ENCODE measurements around the gene ACSS3. TPM values are rescaled to one million over a fixed set of nuclear protein-coding genes. Genes with fewer than 3 reads are reported as not detected.

The ACSS3 gene
- total and polyA plus RNA-seq, 2 donors = 1.2 to 2.0 TPM

DNA sequence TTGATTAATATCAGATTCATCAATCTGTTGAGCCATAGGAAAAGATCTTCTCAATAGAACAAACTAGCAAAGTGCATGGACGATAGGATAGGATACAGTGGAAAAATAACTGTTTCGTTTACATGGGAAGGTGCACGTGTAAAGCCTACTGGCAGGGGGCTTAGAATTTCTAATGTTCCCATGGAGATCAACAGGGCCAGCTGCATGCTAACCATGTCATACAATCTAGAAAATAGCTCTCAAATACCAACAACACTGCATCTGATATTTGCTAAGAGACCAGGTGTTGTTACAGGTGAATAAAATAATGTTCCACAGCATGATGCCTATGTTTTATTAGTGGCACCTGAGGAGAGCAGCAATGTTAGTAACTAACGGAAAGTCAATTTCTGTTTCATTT, 72.5 kb downstream of the ACSS3 start:
- WGBS = 92% methylated on average over 4 of the region's 4 CpGs
- H3K27ac ChIP-seq (ENCODE audit: low read depth in 1 of 2, low read length in 1 of 2) = no peak overlapping the region
- no peaks in the 10 kb centered on the region for H3K4me1 ChIP-seq (ENCODE audit: control insufficient read depth in 2 of 2, insufficient read depth in 2 of 2, low read length in 2 of 2)
- H3K4me3 ChIP-seq (ENCODE audit: low read length in 2 of 2) = no peak overlapping the region
- H3K27me3 ChIP-seq (ENCODE audit: control insufficient read depth in 2 of 2, insufficient read depth in 1 of 2, low read length in 1 of 2) = no peaks in the 10 kb centered on the region
- no peaks in the 10 kb centered on the region for H3K9me3 ChIP-seq (ENCODE audit: control insufficient read depth in 2 of 2, insufficient read depth in 1 of 2, low read length in 1 of 2)
- DNase-seq (ENCODE audit: low read depth in 6 of 9, low spot score in 9 of 9) = no peak
- H3K36me3 ChIP-seq (ENCODE audit: control insufficient read depth in 2 of 2, insufficient read depth in 2 of 2, low read length in 1 of 2) = no peaks in the 10 kb centered on the region

DNA sequence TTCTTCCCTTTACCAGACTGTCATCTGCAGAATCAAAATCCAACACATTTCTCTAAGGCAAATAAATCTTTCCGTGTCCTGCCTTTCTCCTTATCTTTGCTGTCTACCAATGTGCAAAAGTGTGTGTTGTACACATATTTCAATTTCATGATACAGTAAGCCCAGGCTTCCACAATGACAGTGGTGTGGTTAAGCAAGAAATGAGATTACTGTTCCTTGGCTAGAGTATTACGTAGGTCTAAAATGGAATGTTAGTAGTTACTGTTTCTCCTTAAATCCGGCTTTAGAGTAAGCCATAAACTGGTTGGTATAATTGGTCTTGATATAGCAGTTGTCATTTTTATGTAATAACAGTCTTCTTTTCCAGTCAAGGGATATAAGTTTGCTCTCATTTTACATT, 82.0 kb downstream of the ACSS3 start:
- Histone ChIP-seq H3K4me1 (ENCODE audit: control insufficient read depth in 2 of 2, insufficient read depth in 2 of 2, low read length in 2 of 2) (no peaks in the 10 kb centered on the region), H3K4me3 (ENCODE audit: low read length in 2 of 2) (no peak overlapping the region)
- 92% methylated on average over 3 of the region's 3 CpGs for WGBS

DNA sequence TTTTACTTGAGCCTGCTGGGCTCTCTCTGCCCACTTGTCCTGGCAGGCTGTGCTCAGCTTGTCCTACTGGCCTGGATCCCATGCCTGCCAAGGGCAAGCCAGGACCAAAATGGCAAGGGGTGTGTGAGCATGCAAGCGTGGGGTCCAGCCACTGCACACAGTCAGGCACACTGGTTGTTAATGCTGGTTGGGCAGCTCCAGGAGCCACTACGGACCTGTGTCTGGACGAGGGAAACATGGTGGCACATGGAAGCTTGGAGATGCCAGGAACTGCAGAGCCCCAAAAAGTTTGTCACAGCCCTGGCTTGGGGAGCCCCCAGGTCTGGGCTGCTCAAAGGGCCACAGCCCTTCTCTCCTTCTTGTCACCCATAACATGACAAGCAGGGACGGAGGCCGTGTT, 83.8 kb downstream of the ACSS3 start:
- Histone ChIP-seq H3K4me3 (ENCODE audit: low read length in 2 of 2) (no peak overlapping the region), H3K27ac (ENCODE audit: low read depth in 1 of 2, low read length in 1 of 2) (no peak overlapping the region), H3K9me3 (ENCODE audit: control insufficient read depth in 2 of 2, insufficient read depth in 1 of 2, low read length in 1 of 2) (peaks cover 0 to 10% of the 10 kb centered on the region in 2 donors), H3K4me1 (ENCODE audit: control insufficient read depth in 2 of 2, insufficient read depth in 2 of 2, low read length in 2 of 2) (no peaks in the 10 kb centered on the region), H3K27me3 (ENCODE audit: control insufficient read depth in 2 of 2, insufficient read depth in 1 of 2, low read length in 1 of 2) (no peaks in the 10 kb centered on the region), H3K36me3 (ENCODE audit: control insufficient read depth in 2 of 2, insufficient read depth in 2 of 2, low read length in 1 of 2) (no peaks in the 10 kb centered on the region)
- WGBS = 94% methylated on average over 5 of the region's 5 CpGs
- DNase-seq (ENCODE audit: low read depth in 6 of 9, low spot score in 9 of 9) = no peak

More for the DNA sequence above, 82.0 kb downstream of the ACSS3 start:
- Histone ChIP-seq H3K36me3 (ENCODE audit: control insufficient read depth in 2 of 2, insufficient read depth in 2 of 2, low read length in 1 of 2) (no peaks in the 10 kb centered on the region), H3K27me3 (ENCODE audit: control insufficient read depth in 2 of 2, insufficient read depth in 1 of 2, low read length in 1 of 2) (no peaks in the 10 kb centered on the region), H3K27ac (ENCODE audit: low read depth in 1 of 2, low read length in 1 of 2) (no peak overlapping the region), H3K9me3 (ENCODE audit: control insufficient read depth in 2 of 2, insufficient read depth in 1 of 2, low read length in 1 of 2) (peaks cover 0 to 10% of the 10 kb centered on the region in 2 donors)
- no peak for DNase-seq (ENCODE audit: low read depth in 6 of 9, low spot score in 9 of 9)

DNA sequence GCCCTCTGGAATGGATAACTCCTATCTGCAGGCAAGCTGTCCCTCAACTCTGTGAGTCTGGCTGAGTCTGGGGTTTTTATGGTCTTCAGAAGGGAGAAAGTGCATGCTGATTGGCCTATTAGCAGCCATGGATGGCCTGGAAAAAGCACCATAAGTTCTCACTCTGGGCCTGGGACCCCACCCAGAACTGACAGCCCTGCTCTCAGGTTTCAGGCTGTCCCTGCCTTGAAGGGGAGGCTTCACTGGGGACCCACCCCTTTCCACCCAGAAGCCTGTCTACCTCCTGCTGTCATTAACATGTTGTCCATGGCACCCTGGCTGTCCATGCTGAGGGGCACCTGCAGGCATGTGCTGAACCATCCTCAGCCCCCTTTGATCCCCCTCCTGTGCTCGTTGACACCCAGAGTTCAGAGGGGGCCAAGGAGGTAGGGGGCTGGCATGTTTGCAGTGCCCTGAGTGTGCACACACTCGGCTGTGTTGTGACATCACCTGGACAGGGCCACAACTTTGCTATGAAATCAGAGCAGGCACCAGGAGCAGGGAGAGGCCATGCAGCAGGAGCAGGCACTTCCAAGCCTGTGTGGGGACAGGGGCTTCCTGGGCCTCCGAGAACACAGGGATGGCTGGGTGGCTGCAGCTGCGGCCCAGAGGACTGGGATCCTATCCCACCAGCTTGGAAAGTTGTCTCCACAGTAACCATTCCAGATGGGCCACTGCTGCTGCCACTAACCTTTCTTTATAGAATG, 84.7 kb downstream of the ACSS3 start:
- 90% methylated on average over 4 of the region's 4 CpGs for WGBS
- H3K4me1 ChIP-seq (ENCODE audit: control insufficient read depth in 2 of 2, insufficient read depth in 2 of 2, low read length in 2 of 2) = no peaks in the 10 kb centered on the region
- peaks cover 0 to 10% of the 10 kb centered on the region in 2 donors for H3K9me3 ChIP-seq (ENCODE audit: control insufficient read depth in 2 of 2, insufficient read depth in 1 of 2, low read length in 1 of 2)
- no peaks in the 10 kb centered on the region for H3K27me3 ChIP-seq (ENCODE audit: control insufficient read depth in 2 of 2, insufficient read depth in 1 of 2, low read length in 1 of 2)
- no peak for DNase-seq (ENCODE audit: low read depth in 6 of 9, low spot score in 9 of 9)
- H3K4me3 ChIP-seq (ENCODE audit: low read length in 2 of 2) = no peak overlapping the region
- no peaks in the 10 kb centered on the region for H3K36me3 ChIP-seq (ENCODE audit: control insufficient read depth in 2 of 2, insufficient read depth in 2 of 2, low read length in 1 of 2)
- H3K27ac ChIP-seq (ENCODE audit: low read depth in 1 of 2, low read length in 1 of 2) = no peak overlapping the region

DNA sequence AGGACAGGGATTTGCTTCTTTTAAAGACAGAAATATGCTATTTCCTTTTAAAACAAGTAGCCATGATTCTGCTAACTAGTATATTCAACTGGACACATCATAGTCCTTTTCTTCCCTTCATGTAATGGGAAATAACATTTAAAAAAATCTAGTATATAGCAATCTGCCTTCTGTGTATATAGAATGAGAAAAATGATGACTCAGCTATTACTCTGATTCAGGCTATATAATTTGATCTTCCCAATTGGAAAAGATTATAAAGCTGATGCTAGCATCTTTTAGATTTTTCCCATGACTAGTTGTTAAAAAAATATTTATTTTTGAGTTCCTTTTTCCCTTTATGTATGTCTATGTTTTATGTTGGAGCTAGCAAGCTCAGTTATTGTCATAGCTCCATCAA, 86.9 kb downstream of the ACSS3 start:
- no peak for DNase-seq (ENCODE audit: low read depth in 6 of 9, low spot score in 9 of 9)
- Histone ChIP-seq H3K27ac (ENCODE audit: low read depth in 1 of 2, low read length in 1 of 2) (no peak overlapping the region), H3K4me1 (ENCODE audit: control insufficient read depth in 2 of 2, insufficient read depth in 2 of 2, low read length in 2 of 2) (no peaks in the 10 kb centered on the region), H3K9me3 (ENCODE audit: control insufficient read depth in 2 of 2, insufficient read depth in 1 of 2, low read length in 1 of 2) (peaks cover 0 to 10% of the 10 kb centered on the region in 2 donors), H3K27me3 (ENCODE audit: control insufficient read depth in 2 of 2, insufficient read depth in 1 of 2, low read length in 1 of 2) (no peaks in the 10 kb centered on the region), H3K4me3 (ENCODE audit: low read length in 2 of 2) (no peak overlapping the region), H3K36me3 (ENCODE audit: control insufficient read depth in 2 of 2, insufficient read depth in 2 of 2, low read length in 1 of 2) (no peaks in the 10 kb centered on the region)

DNA sequence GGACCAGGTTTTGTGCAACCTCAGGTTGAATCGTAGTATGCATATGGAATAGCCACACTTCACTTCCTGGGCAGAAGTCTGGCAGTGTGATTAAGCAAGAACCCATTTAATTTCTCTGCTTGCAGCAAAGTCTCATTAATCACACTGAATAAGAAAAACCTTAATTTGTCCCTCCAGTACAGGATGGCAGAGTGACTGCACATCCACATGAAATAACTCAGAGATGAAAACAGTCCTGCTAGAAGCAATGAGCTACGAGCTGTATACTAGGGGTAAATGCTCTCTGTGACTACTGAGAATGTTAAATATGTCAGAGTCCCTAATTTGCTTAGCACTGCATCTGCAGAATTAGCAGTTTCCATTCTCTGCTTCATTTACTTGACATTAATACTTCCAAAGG, 88.9 kb downstream of the ACSS3 start:
- DNase-seq (ENCODE audit: low read depth in 6 of 9, low spot score in 9 of 9) = no peak
- Histone ChIP-seq H3K9me3 (ENCODE audit: control insufficient read depth in 2 of 2, insufficient read depth in 1 of 2, low read length in 1 of 2) (peaks cover 0 to 6% of the 10 kb centered on the region in 2 donors), H3K27me3 (ENCODE audit: control insufficient read depth in 2 of 2, insufficient read depth in 1 of 2, low read length in 1 of 2) (no peaks in the 10 kb centered on the region), H3K27ac (ENCODE audit: low read depth in 1 of 2, low read length in 1 of 2) (no peak overlapping the region), H3K4me1 (ENCODE audit: control insufficient read depth in 2 of 2, insufficient read depth in 2 of 2, low read length in 2 of 2) (no peaks in the 10 kb centered on the region), H3K4me3 (ENCODE audit: low read length in 2 of 2) (no peak overlapping the region), H3K36me3 (ENCODE audit: control insufficient read depth in 2 of 2, insufficient read depth in 2 of 2, low read length in 1 of 2) (no peaks in the 10 kb centered on the region)
- WGBS = 68% methylated on average over 2 of the region's 2 CpGs

DNA sequence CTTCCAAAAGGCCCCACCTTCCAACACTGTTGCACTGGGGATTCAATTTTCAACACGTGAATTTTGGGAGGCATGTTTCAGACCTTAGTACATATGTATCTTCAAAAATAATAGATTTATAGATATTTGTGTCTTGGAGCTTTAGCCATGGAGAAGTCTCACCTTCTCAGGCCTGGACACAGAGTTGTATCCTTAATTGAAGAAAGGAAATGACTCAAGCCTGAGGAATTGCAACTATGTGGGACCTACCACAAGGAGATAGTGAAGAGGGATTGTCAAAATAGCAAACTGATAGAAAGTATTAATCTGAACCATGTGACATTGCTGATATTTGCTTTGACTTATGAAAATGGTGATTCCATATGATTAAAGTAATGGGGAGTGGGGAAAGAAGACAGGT, 89.8 kb downstream of the ACSS3 start:
- Histone ChIP-seq H3K4me1 (ENCODE audit: control insufficient read depth in 2 of 2, insufficient read depth in 2 of 2, low read length in 2 of 2) (no peaks in the 10 kb centered on the region), H3K4me3 (ENCODE audit: low read length in 2 of 2) (no peak overlapping the region), H3K27ac (ENCODE audit: low read depth in 1 of 2, low read length in 1 of 2) (no peak overlapping the region), H3K27me3 (ENCODE audit: control insufficient read depth in 2 of 2, insufficient read depth in 1 of 2, low read length in 1 of 2) (no peaks in the 10 kb centered on the region), H3K36me3 (ENCODE audit: control insufficient read depth in 2 of 2, insufficient read depth in 2 of 2, low read length in 1 of 2) (no peaks in the 10 kb centered on the region), H3K9me3 (ENCODE audit: control insufficient read depth in 2 of 2, insufficient read depth in 1 of 2, low read length in 1 of 2) (peaks cover 0 to under 1% of the 10 kb centered on the region in 2 donors)
- no peak for DNase-seq (ENCODE audit: low read depth in 6 of 9, low spot score in 9 of 9)
- whole genome bisulfite sequencing = 84% methylated on average over 1 of the region's 1 CpG

DNA sequence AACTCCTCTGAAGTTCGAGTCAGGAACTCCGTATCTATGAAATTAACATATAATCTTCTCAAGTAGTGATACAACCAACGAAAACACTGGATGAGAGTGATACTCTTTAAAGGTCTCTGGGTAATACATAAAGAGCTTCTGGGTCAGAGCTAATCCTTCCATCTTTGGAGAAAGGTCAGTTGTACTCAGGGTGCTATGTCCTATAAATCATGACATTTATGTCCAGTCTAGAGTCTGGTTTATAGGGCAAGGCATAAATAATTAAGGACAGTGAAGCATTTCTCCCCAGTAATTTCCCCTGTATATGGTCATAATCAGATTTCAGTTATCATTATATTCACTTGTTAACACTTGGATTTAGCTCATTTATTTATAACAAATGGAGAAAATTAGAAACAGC, 90.6 kb downstream of the ACSS3 start:
- H3K4me3 ChIP-seq (ENCODE audit: low read length in 2 of 2) = no peak overlapping the region
- no peaks in the 10 kb centered on the region for H3K9me3 ChIP-seq (ENCODE audit: control insufficient read depth in 2 of 2, insufficient read depth in 1 of 2, low read length in 1 of 2)
- H3K36me3 ChIP-seq (ENCODE audit: control insufficient read depth in 2 of 2, insufficient read depth in 2 of 2, low read length in 1 of 2) = no peaks in the 10 kb centered on the region
- no peaks in the 10 kb centered on the region for H3K4me1 ChIP-seq (ENCODE audit: control insufficient read depth in 2 of 2, insufficient read depth in 2 of 2, low read length in 2 of 2)
- no peak for DNase-seq (ENCODE audit: low read depth in 6 of 9, low spot score in 9 of 9)
- no peaks in the 10 kb centered on the region for H3K27me3 ChIP-seq (ENCODE audit: control insufficient read depth in 2 of 2, insufficient read depth in 1 of 2, low read length in 1 of 2)
- no peak overlapping the region for H3K27ac ChIP-seq (ENCODE audit: low read depth in 1 of 2, low read length in 1 of 2)
- 89% methylated on average over 3 of the region's 3 CpGs for WGBS

DNA sequence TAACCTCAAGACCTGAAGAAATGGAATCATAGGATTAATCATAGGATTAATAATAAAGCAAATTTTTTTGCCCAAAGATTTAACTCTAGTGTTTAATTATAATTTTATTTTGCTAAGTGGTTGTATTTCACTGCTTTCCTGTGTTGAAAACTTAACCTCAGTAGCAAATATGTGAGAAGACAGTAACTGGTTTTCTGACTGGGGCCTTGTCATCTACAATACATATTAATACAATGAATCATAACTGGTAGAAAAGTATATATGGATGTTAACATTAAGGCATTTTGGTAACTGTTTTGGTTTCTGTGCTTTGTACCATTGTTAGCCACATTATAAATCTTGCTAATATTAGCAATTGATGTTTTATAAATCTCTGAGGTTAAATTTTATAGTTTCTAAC, 92.2 kb downstream of the ACSS3 start:
- Histone ChIP-seq H3K27me3 (ENCODE audit: control insufficient read depth in 2 of 2, insufficient read depth in 1 of 2, low read length in 1 of 2) (no peaks in the 10 kb centered on the region), H3K4me1 (ENCODE audit: control insufficient read depth in 2 of 2, insufficient read depth in 2 of 2, low read length in 2 of 2) (no peaks in the 10 kb centered on the region), H3K36me3 (ENCODE audit: control insufficient read depth in 2 of 2, insufficient read depth in 2 of 2, low read length in 1 of 2) (no peaks in the 10 kb centered on the region), H3K9me3 (ENCODE audit: control insufficient read depth in 2 of 2, insufficient read depth in 1 of 2, low read length in 1 of 2) (no peaks in the 10 kb centered on the region), H3K27ac (ENCODE audit: low read depth in 1 of 2, low read length in 1 of 2) (no peak overlapping the region), H3K4me3 (ENCODE audit: low read length in 2 of 2) (no peak overlapping the region)
- DNase-seq (ENCODE audit: low read depth in 6 of 9, low spot score in 9 of 9) = no peak

All from thymus (tissue), 11 donors.